Measurements from ENCODE around the gene INPP5D. TPM values are rescaled to one million over a fixed set of nuclear protein-coding genes. Genes with fewer than 3 reads are reported as not detected.

Gene INPP5D
- total and polyA plus RNA-seq, 2 of the 13 experiments (the other 11 are each of a cell fraction or from before 2014, with no cell fraction given), result 16.7 to 18.0 TPM

DNA sequence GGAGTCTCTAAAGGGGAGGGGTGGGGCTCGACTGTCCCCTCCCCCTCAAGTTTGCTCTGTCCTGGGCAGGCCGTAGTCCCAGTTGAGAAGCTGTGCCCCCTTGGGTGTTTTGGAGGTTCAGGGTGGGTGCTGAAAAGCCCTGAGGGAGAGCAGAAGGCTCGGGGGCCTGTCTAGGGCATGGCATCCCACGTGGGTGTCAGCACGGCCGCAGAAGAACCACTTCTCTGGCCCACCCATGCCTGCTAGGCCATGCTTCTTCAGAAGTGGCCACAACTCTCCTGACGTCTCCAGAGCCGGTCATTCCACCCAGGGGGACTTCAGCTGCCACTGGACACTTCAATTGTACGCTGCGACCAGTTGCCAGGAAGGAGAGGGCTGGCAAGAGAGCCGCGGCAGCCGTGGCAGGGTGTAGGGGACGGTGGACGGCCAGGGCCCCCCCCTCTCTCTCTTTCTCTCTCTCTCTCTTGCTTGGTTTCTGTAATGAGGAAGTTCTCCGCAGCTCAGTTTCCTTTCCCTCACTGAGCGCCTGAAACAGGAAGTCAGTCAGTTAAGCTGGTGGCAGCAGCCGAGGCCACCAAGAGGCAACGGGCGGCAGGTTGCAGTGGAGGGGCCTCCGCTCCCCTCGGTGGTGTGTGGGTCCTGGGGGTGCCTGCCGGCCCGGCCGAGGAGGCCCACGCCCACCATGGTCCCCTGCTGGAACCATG lies at the start of gene INPP5D (continued):
- TF ChIP-seq, protein P1, sequence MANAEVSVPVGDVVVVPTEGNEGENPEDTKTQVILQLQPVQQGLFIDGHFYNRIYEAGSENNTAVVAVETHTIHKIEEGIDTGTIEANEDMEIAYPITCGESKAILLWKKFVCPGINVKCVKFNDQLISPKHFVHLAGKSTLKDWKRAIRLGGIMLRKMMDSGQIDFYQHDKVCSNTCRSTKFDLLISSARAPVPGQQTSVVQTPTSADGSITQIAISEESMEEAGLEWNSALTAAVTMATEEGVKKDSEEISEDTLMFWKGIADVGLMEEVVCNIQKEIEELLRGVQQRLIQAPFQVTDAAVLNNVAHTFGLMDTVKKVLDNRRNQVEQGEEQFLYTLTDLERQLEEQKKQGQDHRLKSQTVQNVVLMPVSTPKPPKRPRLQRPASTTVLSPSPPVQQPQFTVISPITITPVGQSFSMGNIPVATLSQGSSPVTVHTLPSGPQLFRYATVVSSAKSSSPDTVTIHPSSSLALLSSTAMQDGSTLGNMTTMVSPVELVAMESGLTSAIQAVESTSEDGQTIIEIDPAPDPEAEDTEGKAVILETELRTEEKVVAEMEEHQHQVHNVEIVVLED (CRISPR knock-in tag; IDR thresholded peaks at IDR 0.05; ENCODE audit: borderline replicate concordance), result peak; percentile 55; the same call in 1 of the 2 replicates
- peak; percentile 5; the same call in 1 of the 2 replicates for TF ChIP-seq GATAD1 (CRISPR knock-in tag; IDR thresholded peaks at IDR 0.05)
- TF ChIP-seq SUZ12 (IDR thresholded peaks at IDR 0.05; ENCODE audit: low read depth, low read length), result no peak
- TF ChIP-seq, protein P2, sequence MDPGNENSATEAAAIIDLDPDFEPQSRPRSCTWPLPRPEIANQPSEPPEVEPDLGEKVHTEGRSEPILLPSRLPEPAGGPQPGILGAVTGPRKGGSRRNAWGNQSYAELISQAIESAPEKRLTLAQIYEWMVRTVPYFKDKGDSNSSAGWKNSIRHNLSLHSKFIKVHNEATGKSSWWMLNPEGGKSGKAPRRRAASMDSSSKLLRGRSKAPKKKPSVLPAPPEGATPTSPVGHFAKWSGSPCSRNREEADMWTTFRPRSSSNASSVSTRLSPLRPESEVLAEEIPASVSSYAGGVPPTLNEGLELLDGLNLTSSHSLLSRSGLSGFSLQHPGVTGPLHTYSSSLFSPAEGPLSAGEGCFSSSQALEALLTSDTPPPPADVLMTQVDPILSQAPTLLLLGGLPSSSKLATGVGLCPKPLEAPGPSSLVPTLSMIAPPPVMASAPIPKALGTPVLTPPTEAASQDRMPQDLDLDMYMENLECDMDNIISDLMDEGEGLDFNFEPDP (CRISPR knock-in tag; conservative IDR thresholded peaks at IDR 0.05), result no peak
- TF ChIP-seq RFXAP (CRISPR knock-in tag; IDR thresholded peaks at IDR 0.05; ENCODE audit: borderline replicate concordance), result 0 out of 2 replicates have a peak, but pooled peaks have one; percentile 33
- TF ChIP-seq ZNF776 (CRISPR knock-in tag; IDR thresholded peaks at IDR 0.05), result peak; percentile 74; the same call in 1 of the 2 replicates
- TF ChIP-seq, protein P3, sequence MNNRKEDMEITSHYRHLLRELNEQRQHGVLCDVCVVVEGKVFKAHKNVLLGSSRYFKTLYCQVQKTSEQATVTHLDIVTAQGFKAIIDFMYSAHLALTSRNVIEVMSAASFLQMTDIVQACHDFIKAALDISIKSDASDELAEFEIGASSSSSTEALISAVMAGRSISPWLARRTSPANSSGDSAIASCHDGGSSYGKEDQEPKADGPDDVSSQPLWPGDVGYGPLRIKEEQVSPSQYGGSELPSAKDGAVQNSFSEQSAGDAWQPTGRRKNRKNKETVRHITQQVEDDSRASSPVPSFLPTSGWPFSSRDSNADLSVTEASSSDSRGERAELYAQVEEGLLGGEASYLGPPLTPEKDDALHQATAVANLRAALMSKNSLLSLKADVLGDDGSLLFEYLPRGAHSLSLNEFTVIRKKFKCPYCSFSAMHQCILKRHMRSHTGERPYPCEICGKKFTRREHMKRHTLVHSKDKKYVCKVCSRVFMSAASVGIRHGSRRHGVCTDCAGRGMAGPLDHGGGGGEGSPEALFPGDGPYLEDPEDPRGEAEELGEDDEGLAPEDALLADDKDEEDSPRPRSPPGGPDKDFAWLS (CRISPR knock-in tag; IDR thresholded peaks at IDR 0.05; ENCODE audit: borderline replicate concordance), result 0 out of 2 replicates have a peak, but pooled peaks have one; percentile 30
- TF ChIP-seq JDP2 (CRISPR knock-in tag; IDR thresholded peaks at IDR 0.05; ENCODE audit: borderline replicate concordance), result no peak
- TF ChIP-seq RCOR2 (CRISPR knock-in tag; IDR thresholded peaks at IDR 0.05), result no peak
- no peak for TF ChIP-seq MIXL1 (CRISPR knock-in tag; IDR thresholded peaks at IDR 0.05)
- 0 out of 2 replicates have a peak, but pooled peaks have one; percentile 61 for TF ChIP-seq PITX1 (CRISPR knock-in tag; IDR thresholded peaks at IDR 0.05)
- peak; percentile 73; the same call in 1 of the 2 replicates for TF ChIP-seq RXRA (CRISPR knock-in tag; IDR thresholded peaks at IDR 0.05)
- TF ChIP-seq ZNF256 (CRISPR knock-in tag; conservative IDR thresholded peaks at IDR 0.05), result no peak
- TF ChIP-seq ZNF343 (CRISPR knock-in tag; IDR thresholded peaks at IDR 0.05), result peak; percentile 51
- TF ChIP-seq, protein P4, sequence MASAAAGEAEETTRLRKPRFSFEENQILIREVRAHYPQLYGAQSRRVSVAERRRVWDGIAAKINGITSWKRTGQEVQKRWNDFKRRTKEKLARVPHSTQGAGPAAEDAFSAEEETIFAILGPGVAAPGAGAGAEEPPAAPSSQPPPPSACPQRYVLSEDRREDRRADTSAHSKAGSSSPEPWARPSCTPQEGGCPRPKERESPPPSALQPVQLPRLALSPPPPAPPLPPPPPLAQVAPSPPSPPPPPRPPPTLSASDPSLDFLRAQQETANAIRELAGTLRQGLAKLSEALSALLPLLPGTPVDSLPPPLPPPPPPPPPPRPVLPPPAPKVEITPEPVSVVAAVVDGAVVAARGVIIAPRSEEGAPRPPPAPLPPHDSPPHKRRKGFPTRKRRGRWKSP (CRISPR knock-in tag; IDR thresholded peaks at IDR 0.05), result no peak; the same call in 1 of the 2 replicates
- TF ChIP-seq MATR3 (CRISPR knock-in tag; IDR thresholded peaks at IDR 0.05), result no peak
- peak; percentile 90 for TF ChIP-seq RBM39 (IDR thresholded peaks at IDR 0.05; ENCODE audit: low read depth, low read length, poor library complexity, severe bottlenecking)
